Neural cell (in vitro differentiated cells): ENCODE data around the gene LANCL2. TPM values are rescaled to one million over a fixed set of nuclear protein-coding genes. Genes with fewer than 3 reads are reported as not detected.

Source experiments
- H2AFZ ChIP-seq: fragments of 200-600, 300-800 bp; sonication (generic), shearing (Covaris generic); 2 replicates; pipeline ENCODE4 v1.6.0; 2014; ENCODE audit warnings: low read depth, mild to moderate bottlenecking, antibody characterized with exemption, low read length, moderate library complexity
- H3F3A ChIP-seq: fragments of 200-600 bp; shearing (Covaris generic); 2 replicates; pipeline ENCODE4 v1.6.1; 2016; ENCODE audit warnings: mild to moderate bottlenecking, moderate library complexity, mixed read lengths, antibody characterized with exemption, low read length; ENCODE audit not compliant: insufficient read depth, poor library complexity, severe bottlenecking
- H3K27ac ChIP-seq: fragments of 200-600, 300-800 bp; sonication (generic), shearing (Covaris generic); 2 replicates; pipeline ENCODE4 v1.5.1; 2014; ENCODE audit warnings: mild to moderate bottlenecking, low read length, moderate library complexity
- H3K27me3 ChIP-seq: fragments of 300-800, 200-600 bp; sonication (generic), shearing (Covaris generic); 2 replicates; pipeline ENCODE4 v1.6.0; 2014; ENCODE audit warnings: mild to moderate bottlenecking, low read depth, low read length, moderate library complexity; ENCODE audit not compliant: insufficient read depth
- H3K36me3 ChIP-seq: fragments of 300-800, 200-600 bp; sonication (generic), shearing (Covaris generic); 2 replicates; pipeline ENCODE4 v1.5.1; 2014; ENCODE audit warnings: mild to moderate bottlenecking, antibody characterized with exemption, low read length, moderate library complexity; ENCODE audit not compliant: insufficient read depth
- H3K4me2 ChIP-seq: fragments of 300-800, 200-600 bp; sonication (generic), shearing (Covaris generic); 2 replicates; pipeline ENCODE4 v1.6.0; 2014; ENCODE audit warnings: mild to moderate bottlenecking, low read length
- H3K4me3 ChIP-seq: fragments of 300-800, 200-600 bp; sonication (generic), shearing (Covaris generic); 2 replicates; pipeline ENCODE4 v1.5.1; 2014; ENCODE audit warnings: mild to moderate bottlenecking, low read length, moderate library complexity
- H3K79me2 ChIP-seq: fragments of 200-600 bp; shearing (Covaris generic); replicated peaks from 2 replicates; pipeline ENCODE4 v1.6.0; 2014; ENCODE audit warnings: mild to moderate bottlenecking, low read length, moderate library complexity; ENCODE audit not compliant: insufficient read depth
- H3K9ac ChIP-seq: fragments of 300-800, 200-600 bp; sonication (generic), shearing (Covaris generic); 2 replicates; pipeline ENCODE4 v1.6.1; 2016; ENCODE audit warnings: mild to moderate bottlenecking, low read length, mixed read lengths
- H3K9me2 ChIP-seq: fragments of 200-600 bp; shearing (Covaris generic); 2 replicates; pipeline ENCODE4 v1.6.1; 2016; ENCODE audit warnings: mild to moderate bottlenecking, low read length, mixed read lengths; ENCODE audit not compliant: insufficient read depth
- H3K9me3 ChIP-seq: fragments of 200-600, 300-800 bp; sonication (generic), shearing (Covaris generic); 2 replicates; pipeline ENCODE4 v1.6.1; 2016; ENCODE audit warnings: mild to moderate bottlenecking, mixed run types, low read length, moderate library complexity, mixed read lengths
- H4K20me1 ChIP-seq: fragments of 200-600 bp; shearing (Covaris generic); 2 replicates; pipeline ENCODE4 v1.6.1; 2016; ENCODE audit warnings: mild to moderate bottlenecking, mixed run types; ENCODE audit not compliant: insufficient read depth
- EP300 ChIP-seq: fragments of 450-650 bp; conservative IDR thresholded peaks from 2 replicates; pipeline ENCODE4 v1.6.1; 2014; ENCODE audit warnings: antibody characterized with exemption, mild to moderate bottlenecking, moderate library complexity; ENCODE audit not compliant: poor library complexity, severe bottlenecking
- EZH2 ChIP-seq: fragments of 200-600, 300-800 bp; shearing (Covaris generic), sonication (generic); IDR thresholded peaks from 2 replicates; pipeline ENCODE4 v1.6.1; 2014; ENCODE audit warnings: antibody characterized with exemption, low read length, borderline replicate concordance, mild to moderate bottlenecking; ENCODE audit not compliant: insufficient read depth, poor library complexity, severe bottlenecking
- MXI1 ChIP-seq: fragments of 450-650 bp; conservative IDR thresholded peaks from 2 replicates; pipeline ENCODE4 v1.6.1; 2014; ENCODE audit warnings: antibody characterized with exemption, mild to moderate bottlenecking; ENCODE audit not compliant: poor library complexity, severe bottlenecking
- POLR2AphosphoS5 ChIP-seq: IDR thresholded peaks from 2 replicates; pipeline ENCODE4 v1.6.1; 2012
- RAD21 ChIP-seq: fragments of 450-650 bp; conservative IDR thresholded peaks from 2 replicates; pipeline ENCODE4 v1.6.1; 2014; ENCODE audit warnings: antibody characterized with exemption, mild to moderate bottlenecking, moderate library complexity
- SMC3 ChIP-seq: fragments of 450-650 bp; conservative IDR thresholded peaks from 2 replicates; pipeline ENCODE4 v1.6.1; 2014; ENCODE audit warnings: antibody characterized with exemption, mild to moderate bottlenecking, moderate library complexity; ENCODE audit not compliant: poor library complexity
- TAF1 ChIP-seq: IDR thresholded peaks from 2 replicates; pipeline ENCODE4 v1.6.1; 2012; ENCODE audit warnings: low read depth
- polyA plus RNA-seq: library from polyadenylated mRNA; depleted of rRNA; stranded (reverse); fragments of >200 nt; gene quantifications from 2 replicates; pipeline ENCODE4 v1.2.3, GENCODE V29; 2014
- TF ChIP-seq, protein P1 (sequence below): IDR thresholded peaks from 2 replicates; pipeline ENCODE4 v1.6.1; 2012; ENCODE audit warnings: borderline replicate concordance
- TF ChIP-seq, protein P2 (sequence below): fragments of 450-650 bp; IDR thresholded peaks from 2 replicates; pipeline ENCODE4 v1.5.1; 2014; ENCODE audit warnings: antibody characterized with exemption, mild to moderate bottlenecking, moderate library complexity; ENCODE audit not compliant: poor library complexity, severe bottlenecking

The LANCL2 gene
- polyA plus RNA-seq, 1 donor from 2014 or later: 51.2 TPM

DNA sequence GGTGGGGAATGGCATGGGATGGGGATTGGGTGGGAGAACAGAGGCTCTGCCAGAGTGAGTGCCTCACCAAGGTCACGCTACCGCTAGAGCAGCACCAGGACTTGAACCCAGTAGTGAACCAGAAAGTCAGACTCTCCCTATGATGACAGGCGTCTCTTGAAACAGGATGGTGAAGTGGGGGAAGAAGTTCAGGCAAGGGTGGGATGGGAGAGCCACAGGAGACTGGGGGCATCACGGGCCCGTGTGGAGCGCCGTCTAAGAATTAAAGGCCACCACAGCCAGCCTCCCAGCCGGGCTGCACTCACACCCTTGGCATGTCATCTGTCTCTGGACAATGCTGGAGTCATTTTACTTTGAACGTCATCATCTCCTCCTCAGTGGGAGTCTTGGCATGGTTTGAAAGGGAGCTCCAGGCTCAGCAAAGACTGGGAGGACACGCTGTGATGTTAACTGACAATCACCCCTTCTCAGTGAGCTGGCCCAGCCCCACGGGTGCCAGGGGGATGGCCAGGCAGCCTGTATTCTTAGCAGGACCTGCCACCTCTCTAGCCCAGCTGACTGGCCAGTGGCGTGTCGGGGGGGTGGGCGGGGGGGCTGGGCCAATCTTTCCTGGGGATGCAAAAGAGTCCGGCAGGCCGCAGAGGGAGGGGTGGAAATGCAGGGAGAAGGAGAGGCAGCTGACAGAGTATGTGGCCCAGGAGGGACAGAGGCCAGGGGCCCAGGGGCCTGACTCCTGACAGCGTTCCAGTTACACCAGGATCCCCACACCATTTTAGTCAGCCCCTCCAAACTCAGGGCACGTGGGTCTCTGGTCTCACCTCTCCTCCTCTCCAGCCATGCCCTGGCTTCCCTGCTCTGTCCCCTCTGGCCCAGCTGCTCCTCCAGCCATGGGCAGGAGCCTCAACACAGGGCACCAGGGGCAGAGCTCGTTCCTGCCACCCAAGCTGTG, 111.0 kb downstream of the LANCL2 start:
- no peaks in the 10 kb centered on the region for H3K9me2 ChIP-seq
- H3K4me2 ChIP-seq: no peak overlapping the region
- H3F3A ChIP-seq: no peaks in the 10 kb centered on the region
- no peaks in the 10 kb centered on the region for H3K79me2 ChIP-seq
- no peak overlapping the region for H3K9ac ChIP-seq
- no peak overlapping the region for H2AFZ ChIP-seq
- H3K27ac ChIP-seq: no peak overlapping the region
- no peak overlapping the region for H3K4me3 ChIP-seq
- TF ChIP-seq, protein P1, sequence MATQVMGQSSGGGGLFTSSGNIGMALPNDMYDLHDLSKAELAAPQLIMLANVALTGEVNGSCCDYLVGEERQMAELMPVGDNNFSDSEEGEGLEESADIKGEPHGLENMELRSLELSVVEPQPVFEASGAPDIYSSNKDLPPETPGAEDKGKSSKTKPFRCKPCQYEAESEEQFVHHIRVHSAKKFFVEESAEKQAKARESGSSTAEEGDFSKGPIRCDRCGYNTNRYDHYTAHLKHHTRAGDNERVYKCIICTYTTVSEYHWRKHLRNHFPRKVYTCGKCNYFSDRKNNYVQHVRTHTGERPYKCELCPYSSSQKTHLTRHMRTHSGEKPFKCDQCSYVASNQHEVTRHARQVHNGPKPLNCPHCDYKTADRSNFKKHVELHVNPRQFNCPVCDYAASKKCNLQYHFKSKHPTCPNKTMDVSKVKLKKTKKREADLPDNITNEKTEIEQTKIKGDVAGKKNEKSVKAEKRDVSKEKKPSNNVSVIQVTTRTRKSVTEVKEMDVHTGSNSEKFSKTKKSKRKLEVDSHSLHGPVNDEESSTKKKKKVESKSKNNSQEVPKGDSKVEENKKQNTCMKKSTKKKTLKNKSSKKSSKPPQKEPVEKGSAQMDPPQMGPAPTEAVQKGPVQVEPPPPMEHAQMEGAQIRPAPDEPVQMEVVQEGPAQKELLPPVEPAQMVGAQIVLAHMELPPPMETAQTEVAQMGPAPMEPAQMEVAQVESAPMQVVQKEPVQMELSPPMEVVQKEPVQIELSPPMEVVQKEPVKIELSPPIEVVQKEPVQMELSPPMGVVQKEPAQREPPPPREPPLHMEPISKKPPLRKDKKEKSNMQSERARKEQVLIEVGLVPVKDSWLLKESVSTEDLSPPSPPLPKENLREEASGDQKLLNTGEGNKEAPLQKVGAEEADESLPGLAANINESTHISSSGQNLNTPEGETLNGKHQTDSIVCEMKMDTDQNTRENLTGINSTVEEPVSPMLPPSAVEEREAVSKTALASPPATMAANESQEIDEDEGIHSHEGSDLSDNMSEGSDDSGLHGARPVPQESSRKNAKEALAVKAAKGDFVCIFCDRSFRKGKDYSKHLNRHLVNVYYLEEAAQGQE: no peak
- TF ChIP-seq, protein P2, sequence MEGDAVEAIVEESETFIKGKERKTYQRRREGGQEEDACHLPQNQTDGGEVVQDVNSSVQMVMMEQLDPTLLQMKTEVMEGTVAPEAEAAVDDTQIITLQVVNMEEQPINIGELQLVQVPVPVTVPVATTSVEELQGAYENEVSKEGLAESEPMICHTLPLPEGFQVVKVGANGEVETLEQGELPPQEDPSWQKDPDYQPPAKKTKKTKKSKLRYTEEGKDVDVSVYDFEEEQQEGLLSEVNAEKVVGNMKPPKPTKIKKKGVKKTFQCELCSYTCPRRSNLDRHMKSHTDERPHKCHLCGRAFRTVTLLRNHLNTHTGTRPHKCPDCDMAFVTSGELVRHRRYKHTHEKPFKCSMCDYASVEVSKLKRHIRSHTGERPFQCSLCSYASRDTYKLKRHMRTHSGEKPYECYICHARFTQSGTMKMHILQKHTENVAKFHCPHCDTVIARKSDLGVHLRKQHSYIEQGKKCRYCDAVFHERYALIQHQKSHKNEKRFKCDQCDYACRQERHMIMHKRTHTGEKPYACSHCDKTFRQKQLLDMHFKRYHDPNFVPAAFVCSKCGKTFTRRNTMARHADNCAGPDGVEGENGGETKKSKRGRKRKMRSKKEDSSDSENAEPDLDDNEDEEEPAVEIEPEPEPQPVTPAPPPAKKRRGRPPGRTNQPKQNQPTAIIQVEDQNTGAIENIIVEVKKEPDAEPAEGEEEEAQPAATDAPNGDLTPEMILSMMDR: no peak
- TF ChIP-seq EZH2: no peak
- no peak for TF ChIP-seq MXI1
- no peak for TF ChIP-seq TAF1
- TF ChIP-seq POLR2AphosphoS5: no peak
- TF ChIP-seq EP300: no peak
- no peak for TF ChIP-seq SMC3
- TF ChIP-seq RAD21: no peak
- H3K27me3 ChIP-seq: no peaks in the 10 kb centered on the region
- no peaks in the 10 kb centered on the region for H4K20me1 ChIP-seq
- no peaks in the 10 kb centered on the region for H3K9me3 ChIP-seq
- H3K36me3 ChIP-seq: no peaks in the 10 kb centered on the region

DNA sequence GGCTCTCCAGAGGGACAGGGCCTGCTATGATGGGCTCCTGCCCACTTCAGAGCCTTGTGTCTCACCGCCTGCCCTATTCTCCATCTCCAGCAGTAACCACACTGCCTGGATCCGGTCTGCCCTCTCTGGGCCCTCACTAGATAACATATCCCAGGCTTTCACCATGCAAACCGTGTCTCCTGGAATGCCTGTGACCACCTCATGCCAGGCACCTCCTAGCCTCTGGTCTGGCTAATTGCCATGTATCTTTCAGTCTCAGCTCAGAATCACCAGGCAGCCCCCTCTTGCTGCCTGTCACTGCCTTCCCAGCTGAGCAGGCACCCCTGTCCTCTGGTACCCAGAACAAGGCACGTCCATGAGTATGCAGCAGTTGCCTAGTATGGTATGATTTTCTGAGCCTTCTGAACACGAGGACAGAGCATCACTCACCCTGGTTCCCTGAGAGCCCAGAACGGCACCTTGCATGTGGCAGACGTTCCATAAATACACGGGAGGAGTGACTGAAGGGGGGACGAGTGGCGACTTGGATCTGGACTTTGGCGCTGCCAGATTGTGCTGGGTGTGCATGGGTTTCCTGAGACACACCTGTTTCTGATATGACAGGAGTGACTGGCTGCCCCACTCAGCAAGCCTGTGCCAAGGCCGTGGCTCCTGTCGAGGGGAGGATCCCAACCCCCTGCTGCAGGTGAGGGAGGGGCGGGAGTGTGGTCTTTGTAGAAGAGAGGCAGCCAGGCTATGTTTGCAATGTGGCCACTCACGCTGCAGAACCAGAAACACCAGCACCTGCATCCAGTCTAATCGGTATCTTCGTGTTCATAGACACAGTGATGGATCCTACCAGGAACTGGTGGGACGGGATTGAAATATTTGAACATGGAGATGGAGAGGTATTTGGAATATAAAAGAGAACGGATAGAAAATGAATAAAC, 112.0 kb downstream of the LANCL2 start:
- Histone ChIP-seq H3K27me3 (no peaks in the 10 kb centered on the region), H3K79me2 (no peaks in the 10 kb centered on the region), H3K4me2 (no peak overlapping the region), H3K27ac (no peak overlapping the region), H3K9ac (no peak overlapping the region), H3K36me3 (no peaks in the 10 kb centered on the region), H3K9me3 (no peaks in the 10 kb centered on the region), H3K4me3 (no peak overlapping the region), H2AFZ (no peak overlapping the region), H3K9me2 (no peaks in the 10 kb centered on the region), H4K20me1 (no peaks in the 10 kb centered on the region), H3F3A (no peaks in the 10 kb centered on the region)
- TF ChIP-seq, protein P2: no peak
- TF ChIP-seq POLR2AphosphoS5: no peak
